ENCODE measurements around the gene RAI2. TPM values are rescaled to one million over a fixed set of nuclear protein-coding genes. Genes with fewer than 3 reads are reported as not detected.

RAI2 gene
- total and polyA plus RNA-seq, 2 donors (not counting 1 experiment from before 2014, with no cell fraction given), result 0.91 to 2.1 TPM

DNA sequence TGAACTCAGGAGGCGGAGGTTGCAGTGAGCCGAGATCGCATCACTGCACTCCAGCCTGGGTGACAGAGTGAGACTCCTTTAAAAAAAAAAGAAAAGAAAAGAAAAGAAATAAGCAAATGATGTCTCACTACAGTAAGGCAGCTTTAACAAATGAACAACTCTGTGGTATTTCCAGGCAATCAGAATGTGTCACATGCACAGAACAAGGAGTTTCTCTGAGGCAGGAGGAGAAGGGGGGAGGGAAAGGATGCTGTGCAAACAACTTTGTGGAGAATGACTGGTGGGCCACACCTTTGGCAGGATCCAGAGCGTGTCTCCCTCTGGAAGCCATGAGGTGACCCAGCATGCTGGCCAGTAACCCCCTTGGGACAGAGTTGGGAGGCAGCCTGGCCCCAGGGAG lies 57.6 kb downstream of the RAI2 start:
- H3K27me3 ChIP-seq (ENCODE audit: control insufficient read depth, insufficient read depth, low read length), result no peaks in the 10 kb centered on the region
- TF ChIP-seq, protein P1, sequence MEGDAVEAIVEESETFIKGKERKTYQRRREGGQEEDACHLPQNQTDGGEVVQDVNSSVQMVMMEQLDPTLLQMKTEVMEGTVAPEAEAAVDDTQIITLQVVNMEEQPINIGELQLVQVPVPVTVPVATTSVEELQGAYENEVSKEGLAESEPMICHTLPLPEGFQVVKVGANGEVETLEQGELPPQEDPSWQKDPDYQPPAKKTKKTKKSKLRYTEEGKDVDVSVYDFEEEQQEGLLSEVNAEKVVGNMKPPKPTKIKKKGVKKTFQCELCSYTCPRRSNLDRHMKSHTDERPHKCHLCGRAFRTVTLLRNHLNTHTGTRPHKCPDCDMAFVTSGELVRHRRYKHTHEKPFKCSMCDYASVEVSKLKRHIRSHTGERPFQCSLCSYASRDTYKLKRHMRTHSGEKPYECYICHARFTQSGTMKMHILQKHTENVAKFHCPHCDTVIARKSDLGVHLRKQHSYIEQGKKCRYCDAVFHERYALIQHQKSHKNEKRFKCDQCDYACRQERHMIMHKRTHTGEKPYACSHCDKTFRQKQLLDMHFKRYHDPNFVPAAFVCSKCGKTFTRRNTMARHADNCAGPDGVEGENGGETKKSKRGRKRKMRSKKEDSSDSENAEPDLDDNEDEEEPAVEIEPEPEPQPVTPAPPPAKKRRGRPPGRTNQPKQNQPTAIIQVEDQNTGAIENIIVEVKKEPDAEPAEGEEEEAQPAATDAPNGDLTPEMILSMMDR (conservative IDR thresholded peaks at IDR 0.05 in 1 of 2, IDR thresholded peaks at IDR 0.05 in 1 of 2; ENCODE audit: low read depth in 1 of 2, low read length in 2 of 2), result no peak
- TF ChIP-seq EZH2 (IDR thresholded peaks at IDR 0.05; ENCODE audit: low read length, missing control alignments), result no peak

DNA sequence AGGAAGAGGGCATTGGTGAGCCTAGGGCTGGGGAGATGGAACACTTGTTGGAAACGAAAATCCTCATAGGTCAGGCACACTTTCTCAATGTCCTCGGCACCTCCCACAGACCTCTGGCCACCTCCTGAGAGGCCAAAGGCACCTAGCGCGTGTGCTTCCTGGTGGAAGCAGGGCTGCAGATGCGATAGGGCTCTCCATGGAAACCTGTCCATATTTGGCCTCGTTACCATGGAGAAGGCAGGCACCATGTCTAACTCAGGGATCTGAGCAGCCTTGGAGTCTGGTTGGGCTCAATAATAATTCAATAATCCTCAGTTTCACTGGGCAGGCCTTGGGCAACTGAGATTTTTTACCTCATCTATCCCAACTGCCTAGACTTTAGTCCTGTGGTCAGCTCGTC lies 58.3 kb downstream of the RAI2 start:
- H4K20me1 ChIP-seq (ENCODE audit: control insufficient read depth, extremely low read depth, insufficient read depth, low read length), result no peaks in the 10 kb centered on the region
- H3K36me3 ChIP-seq (ENCODE audit: control insufficient read depth, insufficient read depth, low read length), result no peaks in the 10 kb centered on the region
- H3K9me3 ChIP-seq (ENCODE audit: control insufficient read depth, insufficient read depth, low read depth, low read length), result no peaks in the 10 kb centered on the region
- no peak overlapping the region for H3K9ac ChIP-seq (ENCODE audit: insufficient read depth, low read length)
- no peaks in the 10 kb centered on the region for H3K79me2 ChIP-seq (ENCODE audit: control insufficient read depth, insufficient read depth, low read length)
- H3K4me3 ChIP-seq (replicated peaks in 1 of 4; ENCODE audit: control extremely low read depth in 1 of 4, insufficient read depth in 1 of 4, low read depth in 3 of 4, low read length in 4 of 4), result no peak overlapping the region
- H3K27me3 ChIP-seq (ENCODE audit: control insufficient read depth, insufficient read depth, low read length), result no peaks in the 10 kb centered on the region
- H3K27ac ChIP-seq (ENCODE audit: insufficient read depth, low read length), result no peak overlapping the region
- H2AFZ ChIP-seq (ENCODE audit: low read length), result no peak overlapping the region
- no peak overlapping the region for H3K4me2 ChIP-seq (ENCODE audit: extremely low read depth, insufficient read depth, low read length)
- H3K4me1 ChIP-seq (ENCODE audit: control insufficient read depth, extremely low read depth, insufficient read depth, low read length), result no peaks in the 10 kb centered on the region
- TF ChIP-seq, protein P1 (conservative IDR thresholded peaks at IDR 0.05 in 1 of 2, IDR thresholded peaks at IDR 0.05 in 1 of 2; ENCODE audit: low read depth in 1 of 2, low read length in 2 of 2), result no peak
- no peak for TF ChIP-seq EZH2 (IDR thresholded peaks at IDR 0.05; ENCODE audit: low read length, missing control alignments)
- DNase-seq (ENCODE audit: low read depth in 2 of 2), result no peak

More for the DNA sequence above, 57.6 kb downstream of the RAI2 start:
- H4K20me1 ChIP-seq (ENCODE audit: control insufficient read depth, extremely low read depth, insufficient read depth, low read length), result no peaks in the 10 kb centered on the region
- H3K4me2 ChIP-seq (ENCODE audit: extremely low read depth, insufficient read depth, low read length), result no peak overlapping the region
- no peaks in the 10 kb centered on the region for H3K36me3 ChIP-seq (ENCODE audit: control insufficient read depth, insufficient read depth, low read length)
- no peak overlapping the region for H3K27ac ChIP-seq (ENCODE audit: insufficient read depth, low read length)
- no peak overlapping the region for H2AFZ ChIP-seq (ENCODE audit: low read length)
- H3K4me3 ChIP-seq (replicated peaks in 1 of 4; ENCODE audit: control extremely low read depth in 1 of 4, insufficient read depth in 1 of 4, low read depth in 3 of 4, low read length in 4 of 4), result no peak overlapping the region
- H3K9ac ChIP-seq (ENCODE audit: insufficient read depth, low read length), result no peak overlapping the region
- no peaks in the 10 kb centered on the region for H3K79me2 ChIP-seq (ENCODE audit: control insufficient read depth, insufficient read depth, low read length)
- no peaks in the 10 kb centered on the region for H3K9me3 ChIP-seq (ENCODE audit: control insufficient read depth, insufficient read depth, low read depth, low read length)
- H3K4me1 ChIP-seq (ENCODE audit: control insufficient read depth, extremely low read depth, insufficient read depth, low read length), result no peaks in the 10 kb centered on the region
- DNase-seq (ENCODE audit: low read depth in 2 of 2), result no peak

DNA sequence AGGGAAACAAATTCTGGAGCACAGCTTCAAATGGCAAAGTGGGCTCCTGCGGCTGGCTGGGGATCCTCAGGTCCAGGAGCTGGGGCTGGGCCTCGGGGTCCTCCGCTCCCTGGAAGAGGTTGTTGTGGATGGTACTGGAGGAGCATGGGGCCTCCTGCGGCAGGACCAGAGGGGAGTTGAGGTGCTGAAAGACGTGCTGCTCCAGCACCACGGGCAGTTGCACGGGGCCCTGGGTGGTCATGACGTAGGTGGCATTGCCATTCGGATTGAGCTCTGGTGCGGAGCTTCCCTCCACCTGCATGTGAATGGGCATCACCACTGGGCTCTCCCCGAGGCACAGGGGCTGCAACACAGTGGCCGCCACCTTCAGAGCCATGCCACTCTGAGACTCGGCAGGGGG lies 59.7 kb downstream of the RAI2 start:
- H3K9ac ChIP-seq (ENCODE audit: insufficient read depth, low read length), result no peak overlapping the region
- H2AFZ ChIP-seq (ENCODE audit: low read length), result no peak overlapping the region
- no peaks in the 10 kb centered on the region for H3K36me3 ChIP-seq (ENCODE audit: control insufficient read depth, insufficient read depth, low read length)
- DNase-seq (ENCODE audit: low read depth in 2 of 2), result no peak
- H3K9me3 ChIP-seq (ENCODE audit: control insufficient read depth, insufficient read depth, low read depth, low read length), result no peaks in the 10 kb centered on the region
- H3K79me2 ChIP-seq (ENCODE audit: control insufficient read depth, insufficient read depth, low read length), result no peaks in the 10 kb centered on the region
- no peaks in the 10 kb centered on the region for H4K20me1 ChIP-seq (ENCODE audit: control insufficient read depth, extremely low read depth, insufficient read depth, low read length)
- TF ChIP-seq, protein P1 (conservative IDR thresholded peaks at IDR 0.05 in 1 of 2, IDR thresholded peaks at IDR 0.05 in 1 of 2; ENCODE audit: low read depth in 1 of 2, low read length in 2 of 2), result no peak
- TF ChIP-seq EZH2 (IDR thresholded peaks at IDR 0.05; ENCODE audit: low read length, missing control alignments), result no peak
- no peak overlapping the region for H3K4me2 ChIP-seq (ENCODE audit: extremely low read depth, insufficient read depth, low read length)
- H3K4me3 ChIP-seq (replicated peaks in 1 of 4; ENCODE audit: control extremely low read depth in 1 of 4, insufficient read depth in 1 of 4, low read depth in 3 of 4, low read length in 4 of 4), result no peak overlapping the region
- H3K27me3 ChIP-seq (ENCODE audit: control insufficient read depth, insufficient read depth, low read length), result no peaks in the 10 kb centered on the region
- no peaks in the 10 kb centered on the region for H3K4me1 ChIP-seq (ENCODE audit: control insufficient read depth, extremely low read depth, insufficient read depth, low read length)
- H3K27ac ChIP-seq (ENCODE audit: insufficient read depth, low read length), result no peak overlapping the region

Measured in fibroblast of lung (primary cell).